Measurements from ENCODE around the gene COG4. TPM values are rescaled to one million over a fixed set of nuclear protein-coding genes. Genes with fewer than 3 reads are reported as not detected.
"Not testable (repeated sequence)": the region's sequence is repeated elsewhere in the genome, so short reads cannot be mapped to it uniquely, and the experiment has no call there.

COG4 gene
- total and polyA plus RNA-seq, 2 experiments from 2014 or later = 60.6 to 66.4 TPM

GRCh38 chr16:70540994-70541393 is 17.6 kb upstream of the COG4 start:
- H4K20me1 ChIP-seq (ENCODE audit: insufficient read depth) = peaks cover 3% of the 10 kb centered on the region; the same call in 1 of the 2 replicates
- H3K9me3 ChIP-seq (ENCODE audit: low read depth) = no peaks in the 10 kb centered on the region

GRCh38 chr16:70534971-70535370 is 11.6 kb upstream of the COG4 start:
- H4K20me1 ChIP-seq (ENCODE audit: insufficient read depth) = peaks cover 8% of the 10 kb centered on the region; the same call in 1 of the 2 replicates

More at GRCh38 chr16:70540994-70541393, 17.6 kb upstream of the COG4 start:
- H3K27ac ChIP-seq = no peak overlapping the region
- no peak overlapping the region for H3K9ac ChIP-seq
- H3K4me1 ChIP-seq (ENCODE audit: insufficient read depth) = no peaks in the 10 kb centered on the region
- WGBS, 2 experiments (ENCODE audit: low coverage in 1 of 2, low lambda C conversion rate in 2 of 2, missing lambda C conversion rate in 2 of 2) = 28 to 31% methylated on average over 3 of the region's 3 CpGs
- in situ Hi-C loops (cut with MboI) = loop anchor here (10.0 kb wide), 1 partner anchor 234 kb away; no protein-coding TSS in a partner anchor
- H3K27me3 ChIP-seq (replicated peaks; ENCODE audit: insufficient read depth) = no peaks in the 10 kb centered on the region
- no peaks in the 10 kb centered on the region for H3K9me2 ChIP-seq (ENCODE audit: insufficient read depth)
- peaks cover 99% of the 10 kb centered on the region for H3K79me2 ChIP-seq (ENCODE audit: insufficient read depth)
- H2AFZ ChIP-seq = no peak overlapping the region
- no peak for DNase-seq
- TF ChIP-seq EZH2 (IDR thresholded peaks at IDR 0.05; ENCODE audit: insufficient read depth, poor library complexity, severe bottlenecking) (no peak), EZH2phosphoT487 (IDR thresholded peaks at IDR 0.05; ENCODE audit: insufficient read depth, low read depth) (no peak)
- H3K36me3 ChIP-seq (ENCODE audit: low read depth) = peaks cover 87% of the 10 kb centered on the region
- peaks cover 28% of the 10 kb centered on the region for H3F3A ChIP-seq (ENCODE audit: insufficient read depth)
- no peak overlapping the region for H3K4me2 ChIP-seq (ENCODE audit: unreplicated experiment)
- no peak overlapping the region for H3K4me3 ChIP-seq

GRCh38 chr16:70529954-70530353 is 6.6 kb upstream of the COG4 start:
- not testable (repeated sequence) for H3K9me2 ChIP-seq (ENCODE audit: insufficient read depth); H4K20me1 ChIP-seq (ENCODE audit: insufficient read depth); H3K27me3 ChIP-seq (replicated peaks; ENCODE audit: insufficient read depth); H3K9me3 ChIP-seq (ENCODE audit: low read depth); H3K9ac ChIP-seq; DNase-seq; H3K27ac ChIP-seq; H3K4me2 ChIP-seq (ENCODE audit: unreplicated experiment); H3K4me3 ChIP-seq; H2AFZ ChIP-seq
- Histone ChIP-seq H3K4me1 (ENCODE audit: insufficient read depth) (peaks cover 24% of the 10 kb centered on the region), H3F3A (ENCODE audit: insufficient read depth) (peaks cover 37% of the 10 kb centered on the region), H3K36me3 (ENCODE audit: low read depth) (peaks cover 74% of the 10 kb centered on the region), H3K79me2 (ENCODE audit: insufficient read depth) (peaks cover 100% of the 10 kb centered on the region)
- in situ Hi-C loops (cut with MboI) = loop anchor here (10.0 kb wide), 1 partner anchor 115 kb away; the partner anchor contains the start of gene IL34
- 95 to 97% methylated on average over 7 of the region's 7 CpGs for WGBS, 2 experiments (ENCODE audit: low coverage in 1 of 2, low lambda C conversion rate in 2 of 2, missing lambda C conversion rate in 2 of 2)

More at GRCh38 chr16:70534971-70535370, 11.6 kb upstream of the COG4 start:
- TF ChIP-seq EZH2phosphoT487 (IDR thresholded peaks at IDR 0.05; ENCODE audit: insufficient read depth, low read depth) = no peak
- no peak for TF ChIP-seq EZH2 (IDR thresholded peaks at IDR 0.05; ENCODE audit: insufficient read depth, poor library complexity, severe bottlenecking)
- Histone ChIP-seq H3K9ac (no peak overlapping the region), H3K4me1 (ENCODE audit: insufficient read depth) (no peaks in the 10 kb centered on the region), H3K27me3 (replicated peaks; ENCODE audit: insufficient read depth) (no peaks in the 10 kb centered on the region), H3K27ac (no peak overlapping the region), H3F3A (ENCODE audit: insufficient read depth) (peaks cover 8% of the 10 kb centered on the region), H3K79me2 (ENCODE audit: insufficient read depth) (peaks cover 100% of the 10 kb centered on the region), H3K4me3 (no peak overlapping the region), H2AFZ (no peak overlapping the region), H3K36me3 (ENCODE audit: low read depth) (peaks cover 91% of the 10 kb centered on the region), H3K4me2 (ENCODE audit: unreplicated experiment) (no peak overlapping the region), H3K9me3 (ENCODE audit: low read depth) (no peaks in the 10 kb centered on the region), H3K9me2 (ENCODE audit: insufficient read depth) (no peaks in the 10 kb centered on the region)
- DNase-seq = no peak
- WGBS, 2 experiments (ENCODE audit: low coverage in 1 of 2, low lambda C conversion rate in 2 of 2, missing lambda C conversion rate in 2 of 2) = 74 to 76% methylated on average over 2 of the region's 2 CpGs
- in situ Hi-C loops (cut with MboI) = loop anchor here (10.0 kb wide), 1 partner anchor 110 kb away; the partner anchor contains the start of gene IL34

- Histone ChIP-seq H3K4me1 (ENCODE audit: insufficient read depth) (peaks cover 24% of the 10 kb centered on the region), H3K36me3 (ENCODE audit: low read depth) (peaks cover 68% of the 10 kb centered on the region), H3K9me2 (ENCODE audit: insufficient read depth) (no peaks in the 10 kb centered on the region), H2AFZ (no peak overlapping the region), H4K20me1 (ENCODE audit: insufficient read depth) (peaks cover 5% of the 10 kb centered on the region; the same call in 1 of the 2 replicates), H3F3A (ENCODE audit: insufficient read depth) (peaks cover 37% of the 10 kb centered on the region), H3K27me3 (replicated peaks; ENCODE audit: insufficient read depth) (no peaks in the 10 kb centered on the region), H3K79me2 (ENCODE audit: insufficient read depth) (peaks cover 100% of the 10 kb centered on the region), H3K9ac (peak overlapping the region; percentile 31), H3K27ac (peak overlapping the region; percentile 71), H3K4me2 (ENCODE audit: unreplicated experiment) (peak overlapping the region; percentile 48), H3K4me3 (peak overlapping the region; percentile 13), H3K9me3 (ENCODE audit: low read depth) (no peaks in the 10 kb centered on the region)
- peak; percentile 87 for DNase-seq
- WGBS, 2 experiments (ENCODE audit: low coverage in 1 of 2, low lambda C conversion rate in 2 of 2, missing lambda C conversion rate in 2 of 2) = 60 to 61% methylated on average over 8 of the region's 8 CpGs
- TF ChIP-seq EZH2phosphoT487 (IDR thresholded peaks at IDR 0.05; ENCODE audit: insufficient read depth, low read depth) = no peak
- TF ChIP-seq EZH2 (IDR thresholded peaks at IDR 0.05; ENCODE audit: insufficient read depth, poor library complexity, severe bottlenecking) = no peak
- in situ Hi-C loops (cut with MboI) = no loop called here
Measured at GRCh38 chr16:70529051-70529777, 5.9 kb upstream of the COG4 start.

Measured in GM23248 (cell line).